Measurements from ENCODE around the gene TXNRD1.

GRCh38 chr12:104339663-104340062, 124.1 kb downstream of the TXNRD1 start:
- TF ChIP-seq POLR2A (IDR thresholded peaks at IDR 0.05; ENCODE audit: low read length) (no peak), GATA1 (IDR thresholded peaks at IDR 0.05; ENCODE audit: low read depth, low read length) (no peak)

All from erythroblast (primary cell).